ENCODE measurements around the gene NEDD9.

Gene NEDD9

DNA sequence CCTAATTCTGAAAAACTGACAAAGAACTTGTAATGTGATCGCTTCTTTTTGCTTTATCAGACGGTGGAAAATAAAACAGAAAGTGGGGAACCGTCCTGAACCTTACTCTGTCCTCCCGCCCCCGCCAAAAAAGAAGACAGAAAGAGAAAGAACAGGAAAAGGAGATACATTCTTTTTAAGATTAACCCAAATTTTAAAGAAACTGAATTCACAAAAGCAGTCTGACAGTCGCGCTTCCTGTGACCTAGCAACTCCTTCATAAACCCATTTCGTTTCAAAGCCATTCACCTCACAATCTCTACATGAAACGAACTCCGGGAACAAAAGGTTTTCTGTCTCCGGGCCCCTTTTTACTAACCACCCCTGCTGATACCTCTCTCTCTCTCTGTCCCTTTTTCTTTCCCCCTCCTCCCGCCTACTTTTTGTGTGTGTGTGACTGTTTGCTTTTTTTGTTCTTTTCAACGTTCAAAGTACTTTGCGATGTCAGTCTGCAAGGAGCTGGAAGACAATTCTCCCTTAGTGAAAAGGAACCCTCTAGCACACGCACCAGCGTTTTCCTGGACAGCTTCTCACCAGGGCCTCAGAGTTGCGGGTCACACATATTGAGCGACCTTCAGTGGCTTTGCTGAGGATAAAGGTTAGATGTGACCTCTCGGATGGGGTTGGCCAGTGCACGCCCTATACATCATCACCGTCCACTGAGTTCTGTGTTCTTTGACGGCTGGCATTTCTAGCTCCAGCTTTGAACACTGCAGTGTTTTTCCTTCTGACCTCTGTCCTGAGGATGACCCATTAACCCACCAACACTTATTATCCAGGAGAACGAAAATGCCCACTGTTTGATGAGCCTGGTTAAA, 530 bp upstream of the NEDD9 start:
- DNase-seq, result no peak

DNA sequence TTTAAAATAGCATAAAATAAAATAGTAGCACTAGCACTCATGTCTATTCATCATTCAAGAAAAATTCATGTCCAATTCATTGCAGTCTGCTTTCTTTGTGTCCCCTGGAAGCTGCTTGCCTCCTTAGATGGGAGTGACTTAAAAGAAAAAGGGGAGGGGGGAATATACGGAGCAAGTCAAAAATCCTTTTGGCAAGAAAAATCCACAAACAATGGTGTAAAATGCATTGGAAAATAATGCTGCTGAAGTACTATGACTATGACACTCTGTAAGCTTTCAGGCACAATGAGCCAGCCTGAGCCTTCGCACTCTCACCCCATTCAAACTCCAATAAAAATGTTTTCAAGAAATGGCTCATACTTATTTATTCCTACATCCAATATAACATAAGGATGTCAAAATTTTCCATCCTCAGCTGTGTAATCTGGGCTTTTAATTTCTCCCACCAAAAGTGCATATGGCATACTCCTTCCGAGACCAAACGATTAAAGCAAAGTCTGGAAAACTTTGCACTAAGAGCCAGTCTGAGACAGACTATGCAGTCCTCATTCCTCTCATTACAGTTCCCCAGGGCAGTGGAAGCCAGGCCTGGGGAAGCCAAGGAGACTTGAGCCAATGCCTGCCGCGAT, 790 bp downstream of the NEDD9 start:
- no peak for DNase-seq

DNA sequence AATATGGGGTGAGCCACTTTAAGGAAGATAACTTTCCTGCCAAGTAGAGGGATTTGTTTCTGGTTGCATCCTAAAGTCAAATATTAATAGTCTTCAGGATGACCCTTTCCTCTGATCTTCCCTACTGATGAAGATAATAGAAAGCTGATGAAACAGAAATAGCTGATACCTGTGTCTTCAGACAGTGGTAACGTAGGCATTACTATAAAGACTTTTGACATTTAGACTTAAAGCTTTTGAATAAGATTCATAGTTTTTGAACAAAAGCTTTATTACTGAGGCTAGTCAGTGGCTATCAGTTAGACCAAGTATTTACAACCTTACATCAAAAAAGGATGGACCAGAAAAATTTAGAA, 1.4 kb downstream of the NEDD9 start:
- DNase-seq, result no peak

DNA sequence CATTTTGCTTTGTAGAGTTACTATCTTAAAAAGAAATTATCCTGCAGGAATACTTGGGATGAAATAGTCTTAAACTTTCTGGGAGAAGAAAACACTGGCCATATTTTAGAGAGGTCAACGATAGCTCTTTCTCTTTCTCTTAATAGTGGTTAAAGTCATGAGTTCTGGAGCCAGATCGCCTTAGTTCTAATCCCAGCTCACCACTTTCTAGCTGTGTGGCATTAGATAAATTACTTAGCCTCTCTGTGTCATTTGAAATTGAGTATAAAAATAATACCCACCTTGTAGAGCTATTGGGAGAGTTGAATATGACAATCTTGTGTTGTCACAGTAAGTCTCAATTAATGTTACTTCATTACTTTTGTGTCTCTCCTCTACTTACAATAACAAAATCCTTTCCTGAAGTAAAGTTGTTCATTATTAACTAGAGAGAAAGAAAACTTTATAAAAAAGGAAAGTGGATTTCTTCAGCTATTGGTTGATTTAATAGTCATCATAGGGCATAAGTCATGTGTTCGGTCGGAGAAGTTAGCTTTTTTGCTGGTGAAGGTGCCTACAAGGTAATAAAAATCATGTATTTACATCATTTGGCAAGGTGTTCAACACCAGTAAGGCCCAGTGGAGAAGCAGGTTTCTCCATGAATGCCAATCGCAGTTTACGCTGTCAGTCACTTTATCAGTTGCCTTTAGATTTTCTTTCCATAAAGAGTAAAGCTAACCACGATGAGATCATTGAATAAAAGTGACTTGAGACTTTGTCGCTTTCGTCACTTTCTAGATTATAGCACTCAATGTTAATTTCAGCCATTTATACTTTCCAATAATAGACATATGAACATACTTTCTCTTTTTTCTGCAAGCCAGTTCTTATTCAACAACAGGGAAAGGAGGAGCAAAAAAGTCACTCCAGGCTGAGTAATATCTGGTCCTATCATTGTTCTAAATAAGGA, 2.0 kb downstream of the NEDD9 start:
- DNase-seq, result no peak

DNA sequence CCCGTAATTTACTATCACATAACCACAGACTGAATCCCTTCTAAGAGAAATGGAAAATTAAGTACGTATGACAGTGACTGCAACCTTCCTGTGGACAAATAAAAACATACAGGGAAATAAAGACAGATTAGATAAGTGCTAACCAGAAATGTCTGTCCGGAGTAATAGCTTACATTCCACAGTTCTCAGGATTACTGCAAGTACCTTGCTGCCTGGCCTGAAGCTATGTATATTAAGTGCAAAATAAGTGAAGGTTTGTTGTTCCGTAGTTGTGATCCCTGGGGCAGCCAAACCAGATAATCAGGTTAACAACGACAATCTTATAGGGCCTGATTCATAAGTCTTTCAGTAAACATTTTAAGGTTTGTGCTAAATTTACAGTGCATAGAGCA, 2.8 kb downstream of the NEDD9 start:
- DNase-seq, result no peak

DNA sequence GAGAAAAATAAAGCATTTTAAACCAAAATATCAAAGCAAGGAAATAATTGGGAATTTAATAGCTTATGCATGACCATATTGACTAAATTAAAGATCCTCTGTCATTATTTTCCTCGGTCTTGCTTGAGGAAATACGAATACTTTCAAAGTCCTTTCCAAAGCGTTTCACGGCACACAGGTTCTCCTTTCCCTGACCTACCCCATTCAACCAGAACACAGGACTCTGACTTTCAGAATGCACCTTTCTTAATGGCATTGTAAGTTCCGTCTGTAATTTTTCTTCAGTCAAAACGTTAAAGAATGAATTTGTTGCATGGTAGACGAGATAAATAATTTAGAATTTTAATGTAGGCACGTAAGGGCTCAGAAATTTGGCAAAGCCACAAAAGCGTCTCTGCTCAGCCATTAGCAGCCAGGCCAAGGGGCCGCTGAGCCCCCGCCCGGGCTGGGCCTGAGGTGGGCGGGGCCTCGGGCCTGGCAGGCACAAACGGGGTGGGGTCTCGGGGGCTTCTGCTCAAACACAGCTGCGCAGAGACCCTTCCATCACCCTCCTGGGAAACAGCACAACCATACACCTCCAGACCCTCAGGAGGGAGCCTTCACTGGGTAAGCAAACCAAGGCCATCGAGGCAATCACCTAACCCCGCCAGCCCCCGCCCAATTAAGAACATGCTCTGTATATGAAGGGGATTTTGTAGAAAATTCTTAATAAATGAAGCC, 3.4 kb downstream of the NEDD9 start:
- no peak for DNase-seq

DNA sequence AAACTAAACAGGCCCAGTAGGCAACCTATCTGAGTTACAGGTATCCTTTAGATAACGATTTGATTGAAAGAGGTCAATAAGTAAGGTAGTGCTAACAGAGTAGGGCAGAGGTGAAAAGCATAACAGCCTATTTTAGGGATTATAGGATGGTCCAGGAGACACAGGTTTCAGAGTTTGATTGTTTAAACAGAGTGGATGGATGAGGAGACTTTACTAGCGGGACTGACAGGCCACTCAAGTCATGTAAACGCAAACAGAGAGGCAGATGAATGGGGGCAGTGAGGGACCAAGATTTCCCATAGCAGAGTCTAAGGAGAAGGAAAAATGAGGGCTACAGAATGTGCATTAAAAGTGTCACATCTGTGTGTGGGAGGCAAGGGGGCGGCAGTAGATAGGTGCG, 4.8 kb downstream of the NEDD9 start:
- DNase-seq, result no peak

DNA sequence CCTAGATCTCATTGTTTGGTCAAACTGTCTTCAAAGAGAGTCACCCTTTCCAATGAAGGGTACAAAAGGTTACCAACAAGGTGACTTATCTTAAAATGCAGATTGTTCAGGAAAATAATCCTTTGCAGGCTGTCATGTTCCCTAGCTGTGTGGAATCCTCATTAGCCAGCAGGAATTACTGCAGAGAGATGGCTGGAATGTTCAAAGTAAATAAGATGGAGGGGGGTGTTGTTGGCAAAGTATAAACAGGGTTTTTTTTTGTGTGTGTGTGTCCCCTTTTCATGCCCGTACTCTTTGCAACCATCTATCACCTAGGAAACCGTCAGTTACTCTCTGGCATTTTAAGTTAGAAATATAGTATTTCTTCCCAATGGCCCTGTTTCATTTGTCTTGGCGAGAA, 6.5 kb downstream of the NEDD9 start:
- no peak for DNase-seq

DNA sequence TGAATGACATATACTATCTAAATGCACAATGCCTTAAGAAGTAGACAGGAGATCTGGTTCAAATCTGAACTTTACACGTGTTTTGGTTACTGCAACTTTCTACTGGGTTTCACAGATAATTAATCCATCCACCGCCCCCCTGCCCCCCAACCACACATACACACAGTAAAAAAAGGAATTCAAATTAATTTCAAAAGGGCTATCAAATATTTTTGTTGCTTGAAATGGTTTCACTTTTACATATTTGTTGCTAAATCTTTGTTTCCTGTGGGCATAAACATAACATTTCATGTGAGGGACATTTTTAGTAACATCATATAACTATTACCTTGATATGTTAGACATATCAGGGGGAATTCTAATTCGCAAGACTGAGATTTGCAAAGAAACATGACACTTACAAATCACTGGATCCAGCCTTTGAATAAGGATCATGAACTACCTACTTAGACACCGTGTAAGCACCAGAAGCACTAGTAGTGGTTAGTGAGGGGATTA, 7.5 kb downstream of the NEDD9 start:
- DNase-seq, result no peak

DNA sequence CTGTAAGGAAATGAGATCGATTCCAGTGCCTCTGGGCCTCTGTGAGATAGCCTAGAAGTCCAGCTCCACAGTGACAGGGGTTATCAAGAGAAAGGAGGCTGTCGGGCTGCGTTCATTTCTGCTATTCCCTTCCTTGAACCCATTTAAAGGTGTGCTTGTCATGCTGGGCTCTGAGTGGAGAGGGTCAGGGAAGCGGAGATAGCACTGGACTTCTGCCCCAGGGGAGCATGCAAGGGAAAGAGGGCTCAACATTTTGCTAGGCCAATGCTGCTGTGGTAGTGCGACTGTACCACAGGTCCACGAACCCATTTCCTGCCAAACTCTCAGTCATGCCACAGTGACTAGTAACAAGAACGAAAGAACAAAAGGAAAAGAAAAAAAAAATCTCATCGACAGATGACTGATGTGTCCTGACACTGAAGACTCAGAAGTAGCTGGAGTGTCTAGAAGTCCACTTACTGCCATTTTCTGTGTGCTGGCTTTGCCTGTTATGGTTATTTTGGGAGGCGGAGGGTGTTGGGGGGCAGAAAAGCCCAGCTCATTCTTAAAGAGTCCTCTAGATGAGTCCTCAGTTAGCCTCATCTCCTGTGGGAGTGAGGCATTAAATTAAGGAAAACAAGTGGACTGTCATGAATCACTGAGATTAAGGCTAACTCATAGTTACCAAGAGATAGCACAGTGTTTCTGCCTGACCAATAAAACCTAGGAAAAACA, 8.1 kb downstream of the NEDD9 start:
- no peak for DNase-seq

DNA sequence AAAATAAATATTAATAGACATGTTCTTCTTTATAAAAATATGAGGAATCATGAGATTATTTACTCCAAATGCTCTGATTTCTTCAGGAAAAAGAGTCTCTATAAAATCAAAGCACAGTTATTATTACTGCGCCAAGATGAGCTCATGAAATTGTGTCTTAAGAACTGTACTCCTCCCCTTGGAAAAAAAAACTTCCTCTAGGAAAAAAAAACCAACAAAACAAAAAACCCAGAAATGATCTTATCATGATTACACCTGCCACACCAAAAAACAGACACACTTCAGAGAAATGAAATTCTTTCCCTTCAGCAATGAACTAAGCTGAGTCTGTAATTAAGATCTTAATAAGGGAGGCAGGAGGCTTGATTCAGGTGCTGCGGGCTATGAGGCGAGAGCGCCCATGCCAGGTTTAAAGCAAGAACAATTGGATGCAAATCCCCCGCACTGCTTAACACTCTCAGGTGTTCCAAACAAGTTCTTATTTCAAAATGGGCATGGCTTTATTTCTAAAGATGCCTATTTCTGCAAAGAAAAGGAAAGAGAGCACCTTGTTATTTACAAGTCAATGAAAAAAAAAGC, 9.1 kb downstream of the NEDD9 start:
- DNase-seq, result no peak

DNA sequence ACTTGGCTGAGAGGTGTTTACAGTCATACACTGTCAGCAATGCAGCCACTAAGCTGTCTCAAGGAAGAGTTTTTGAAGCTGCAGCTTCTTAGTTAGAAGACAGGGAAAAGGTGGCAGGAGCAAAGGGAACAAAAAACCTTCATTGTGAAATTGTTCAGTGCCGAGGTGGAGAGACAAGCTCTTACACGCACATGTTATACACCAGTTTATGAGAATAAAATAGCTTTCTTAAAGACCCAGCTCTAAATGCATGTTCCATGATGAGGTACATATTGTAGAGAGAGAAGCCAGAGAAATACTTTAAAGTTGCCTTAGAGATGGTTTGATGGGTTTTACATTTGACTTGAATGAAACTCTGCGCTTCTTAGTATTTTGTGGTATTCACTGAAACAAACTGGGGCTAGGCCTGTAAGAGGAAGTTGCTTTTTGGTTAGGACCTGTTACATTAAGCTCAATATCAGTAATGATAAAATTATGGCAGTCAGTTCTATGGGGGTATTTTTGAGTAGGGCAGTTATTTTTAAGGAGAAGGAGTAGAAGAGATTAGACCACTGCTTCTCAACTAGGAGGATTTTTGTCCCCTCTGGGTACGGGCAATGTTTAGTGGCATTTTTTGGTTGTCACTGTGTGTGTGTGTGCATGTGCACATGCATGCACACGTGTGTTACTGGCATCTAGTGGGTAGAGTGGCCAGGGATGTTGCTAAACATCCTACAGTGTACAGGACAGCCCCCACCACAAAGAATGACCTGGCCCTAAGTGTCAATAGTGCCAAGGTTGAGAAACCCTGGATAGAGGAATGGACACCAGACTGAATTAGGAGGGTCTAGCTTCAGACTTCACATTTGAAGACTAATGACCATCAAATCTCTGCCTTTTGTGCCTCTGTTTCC, 9.8 kb downstream of the NEDD9 start:
- DNase-seq, result no peak

DNA sequence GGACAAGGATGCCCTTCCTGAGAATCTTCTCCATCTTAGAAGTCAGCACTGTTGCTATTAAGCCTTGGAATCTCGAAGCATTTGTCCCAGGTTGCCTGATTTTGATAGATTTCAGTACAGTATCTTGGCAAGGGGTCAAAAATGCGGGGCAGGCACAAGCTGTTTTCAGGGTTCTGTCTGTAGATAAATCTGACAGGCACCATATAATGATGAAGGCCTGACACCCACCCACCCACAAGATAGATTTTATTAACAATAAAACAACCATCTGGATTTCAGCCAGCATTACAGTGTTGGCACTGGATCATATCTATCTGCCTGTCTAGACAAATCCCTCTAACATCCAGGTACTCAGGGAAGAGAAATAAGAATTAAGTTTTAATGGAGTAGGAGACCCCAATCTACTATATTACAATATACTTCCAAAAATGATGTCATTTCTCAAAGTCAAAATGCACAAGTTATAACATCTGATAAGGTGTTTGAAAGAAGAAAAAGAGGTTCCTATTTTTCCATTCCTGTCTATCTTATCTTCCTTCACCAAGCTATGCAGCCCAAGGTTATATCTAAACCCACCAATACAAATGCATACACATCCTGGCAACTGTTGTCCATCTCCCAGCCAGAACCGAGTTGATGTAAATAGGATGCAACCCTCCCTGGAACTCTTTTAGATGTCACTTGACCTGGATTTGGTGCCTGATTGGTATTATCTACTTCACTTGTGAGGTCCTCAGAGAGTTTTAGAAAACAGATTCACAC, 10.7 kb downstream of the NEDD9 start:
- DNase-seq, result no peak

DNA sequence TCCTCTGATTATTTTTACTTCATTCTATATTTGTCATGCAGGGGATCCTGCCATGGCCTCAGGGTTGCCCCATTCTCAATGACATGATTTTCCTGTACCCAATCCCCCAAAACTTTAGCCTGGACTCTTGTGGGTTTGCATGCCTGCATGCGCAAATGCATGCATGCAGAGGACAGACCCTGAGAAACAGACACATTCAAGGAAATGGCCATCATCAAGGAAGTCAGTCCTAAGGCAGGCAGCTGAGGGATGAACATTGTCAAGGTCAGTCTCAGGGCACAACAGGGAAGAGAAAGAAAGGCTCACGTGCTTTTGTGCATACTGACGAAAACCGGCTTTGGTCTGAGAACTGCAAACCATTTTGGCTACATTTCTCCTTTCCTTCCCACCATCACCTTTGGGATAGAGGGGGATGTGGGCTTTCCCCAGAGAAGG, 13.1 kb downstream of the NEDD9 start:
- DNase-seq, result no peak

DNA sequence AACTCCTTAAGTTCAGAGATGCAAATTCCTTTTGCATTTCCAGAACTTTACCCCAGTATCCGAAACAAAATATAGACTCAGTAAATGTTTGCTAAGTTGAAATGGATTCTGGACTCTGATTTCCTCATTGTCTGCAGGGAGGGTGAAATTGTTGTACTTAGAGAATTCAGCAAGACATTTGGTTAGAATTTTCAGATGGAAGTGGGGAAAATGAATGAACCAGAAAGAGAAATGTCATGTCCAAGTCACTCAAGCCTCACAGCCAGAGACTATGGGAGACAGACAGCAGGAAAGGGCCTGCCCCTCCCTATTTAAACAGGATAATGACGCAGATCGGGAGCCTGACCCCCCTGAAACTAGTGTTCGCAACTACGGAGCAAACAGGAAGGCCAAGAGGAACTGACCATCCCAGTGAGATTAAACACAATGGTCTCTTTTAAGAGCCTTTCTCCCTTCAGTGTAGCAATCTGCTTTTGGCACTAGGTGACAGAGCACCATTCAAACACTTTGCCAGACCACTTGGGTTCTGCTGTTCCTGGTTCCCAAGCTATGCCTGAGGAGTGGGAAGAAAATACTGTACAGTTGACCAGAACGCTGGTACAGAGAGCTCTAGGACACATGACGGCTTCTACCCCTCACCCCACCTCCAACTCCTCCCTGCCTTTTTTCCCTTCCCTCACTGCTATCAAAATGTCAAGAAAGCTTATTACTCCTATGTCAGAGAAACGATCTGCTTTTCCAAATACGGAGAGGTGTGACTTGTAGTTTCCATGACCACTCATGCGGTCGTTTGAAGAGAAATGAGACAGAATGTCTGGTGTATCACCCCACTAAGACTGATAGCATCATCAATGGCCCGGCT, 13.7 kb downstream of the NEDD9 start:
- no peak for DNase-seq

DNA sequence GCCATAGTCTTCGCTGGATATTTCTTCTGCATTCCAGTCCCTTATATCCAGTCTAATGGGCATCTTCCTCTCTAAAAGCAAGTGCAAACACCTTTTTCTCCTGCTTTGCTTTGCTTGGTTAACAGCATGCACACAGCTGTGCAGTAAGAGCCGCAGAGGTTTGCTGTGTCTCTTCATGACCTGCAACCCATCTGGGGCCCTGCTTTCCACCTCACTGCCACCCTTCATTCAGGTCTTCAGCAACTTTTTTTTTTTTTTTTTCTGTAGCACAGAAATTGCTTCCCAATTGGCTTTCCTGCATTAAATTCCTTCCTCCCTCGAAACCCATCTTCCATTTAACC, 14.4 kb downstream of the NEDD9 start:
- no peak for DNase-seq

DNA sequence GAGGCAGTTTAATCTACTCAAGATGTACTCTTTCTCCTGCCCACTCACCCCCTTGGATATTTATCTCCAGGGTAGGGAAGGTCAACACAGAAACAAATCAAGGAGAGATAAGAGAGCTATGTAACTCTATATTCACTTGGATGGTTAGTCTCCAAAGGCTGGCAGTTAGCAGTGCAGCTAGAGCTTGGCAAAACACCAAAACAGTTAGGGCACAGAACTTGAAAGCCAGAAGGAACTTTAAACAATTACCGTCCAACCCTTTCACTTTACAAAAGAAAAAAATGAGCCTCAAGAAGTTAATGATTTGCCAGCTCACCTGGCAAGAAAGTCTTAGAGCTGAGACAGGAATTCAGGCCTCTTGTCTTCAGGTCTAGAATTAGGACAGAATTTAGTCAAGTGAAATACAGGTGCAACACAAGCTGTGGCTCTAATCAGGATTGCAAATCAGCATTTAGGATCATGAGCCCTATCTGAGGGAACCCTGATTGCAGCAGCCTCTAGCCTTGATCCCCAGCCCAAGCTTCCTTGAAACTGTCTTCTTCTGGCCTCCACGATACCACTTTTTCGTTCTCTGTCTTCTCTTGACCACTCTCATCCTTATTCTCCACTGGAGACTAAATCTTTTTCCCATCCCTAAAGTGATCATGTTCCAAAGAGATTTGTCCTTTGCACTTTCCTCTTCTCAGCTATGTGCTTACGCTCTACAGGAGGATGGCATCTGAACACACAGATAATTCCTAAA, 14.9 kb downstream of the NEDD9 start:
- DNase-seq, result no peak

DNA sequence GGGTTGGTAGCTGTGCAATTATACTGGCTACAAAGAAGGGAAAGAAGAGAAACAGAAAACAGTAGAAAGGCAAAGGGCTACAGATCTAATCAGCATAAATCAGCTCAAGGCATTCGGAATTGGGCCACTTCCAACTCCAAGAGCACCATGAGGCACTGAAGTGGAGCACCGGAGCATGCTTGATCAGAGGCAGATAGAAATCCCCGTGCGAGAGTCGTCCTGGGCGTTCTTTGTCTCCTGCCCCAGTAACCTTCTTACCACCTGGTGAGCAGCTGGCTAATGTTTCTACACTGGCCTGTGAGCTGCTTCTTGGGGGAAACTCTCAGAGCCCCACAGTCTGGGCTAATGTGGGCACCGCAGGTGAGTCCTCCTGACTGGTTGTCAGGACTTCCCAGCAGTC, 16.7 kb downstream of the NEDD9 start:
- no peak for DNase-seq
